HCT116 (cell line): ENCODE results near the gene SBSN. TPM values are rescaled to one million over a fixed set of nuclear protein-coding genes. Genes with fewer than 3 reads are reported as not detected.

Experiments
- ATAC-seq: fragments of 200-7000 bp; cut with Tn5 transposase; 2 replicates; pipeline ENCODE4 v1.9.1; 2020; ENCODE audit warnings: mild to moderate bottlenecking, moderate library complexity
- BruUV-seq: library from RNA; stranded (reverse); fragments of 400-500 nt; replicated peaks from 2 replicates; lab custom pipeline; 2021; lab: Mats Ljungman, UMichigan
- CTCF ChIA-PET: fragments of 300-600 bp; sonication (Branson Sonifier 250); formaldehyde crosslinking; loops from one replicate; lab custom pipeline; 2021; ENCODE audit warnings: antibody characterized with exemption; lab: Charles Lee
- POLR2A ChIA-PET: fragments of 300-600, 350-600 bp; sonication (Branson Sonifier 250); formaldehyde crosslinking; loops from one replicate; lab custom pipeline; 2021; ENCODE audit warnings: antibody characterized with exemption; lab: Charles Lee
- RAD21 ChIA-PET, 2 experiments: fragments of 300-600 bp; sonication (Branson Sonifier 250); formaldehyde crosslinking; loops; one replicate each; lab custom pipeline; 2023; ENCODE audit warnings: low total read pairs in 2 of 2; ENCODE audit not compliant: uncharacterized antibody in 2 of 2, unreplicated experiment in 2 of 2, low non-redundant PET in 1 of 2; lab: Charles Lee
- DNase-seq: peaks from one replicate; pipeline ENCODE4 v3.0.0-alpha.2; 2010; ENCODE audit warnings: low read depth, low spot score
- H2AFZ ChIP-seq: fragments of 200-600 bp; shearing (Covaris generic), sonication (generic); 2 replicates; pipeline ENCODE4 v1.6.1; 2017; ENCODE audit warnings: low read depth, mixed run types, mixed read lengths, antibody characterized with exemption, low read length; ENCODE audit not compliant: poor library complexity, severe bottlenecking
- H3K27ac ChIP-seq: 2 replicates; pipeline ENCODE4 v1.5.1; 2012; ENCODE audit warnings: low read depth, low read length
- H3K27me3 ChIP-seq: fragments of 200-600 bp; sonication (generic); 2 replicates; pipeline ENCODE4 v1.6.1; 2016; ENCODE audit warnings: mixed run types, low read length, mixed read lengths; ENCODE audit not compliant: insufficient read depth
- H3K36me3 ChIP-seq, 2 experiments: fragments of 200-500 bp in 1 of 2; fragments of 200-600 bp in 1 of 2; sonication (Bioruptor generic) in 1 of 2; sonication (generic) in 1 of 2; 2 replicates each; pipeline versions ENCODE4 v1.5.1 to v1.6.1; 2014 to 2016; ENCODE audit warnings: low read length in 2 of 2, inconsistent platforms in 1 of 2, mixed read lengths in 1 of 2, mixed run types in 1 of 2; ENCODE audit not compliant: insufficient read depth in 2 of 2, control insufficient read depth in 1 of 2
- H3K4me1 ChIP-seq, 2 experiments: fragments of 200-600 bp in 1 of 2; sonication (generic) in 1 of 2; 2 replicates each; pipeline versions ENCODE4 v1.5.1 to v1.6.1; 2012 to 2017; ENCODE audit warnings: low read length in 2 of 2, inconsistent platforms in 1 of 2, mild to moderate bottlenecking in 1 of 2, mixed read lengths in 1 of 2, mixed run types in 1 of 2, moderate library complexity in 1 of 2; ENCODE audit not compliant: insufficient read depth in 2 of 2, control insufficient read depth in 1 of 2
- H3K4me2 ChIP-seq: fragments of 200-600 bp; sonication (generic); 2 replicates; pipeline ENCODE4 v1.6.1; 2017; ENCODE audit warnings: mixed run types, low read length, mixed read lengths
- H3K4me3 ChIP-seq, 2 experiments: fragments of 200-600 bp in 1 of 2; sonication (generic) in 1 of 2; replicated peaks in 1 of 2; 2 replicates each; pipeline ENCODE4 v1.5.1; 2011 to 2016; ENCODE audit warnings: low read length in 2 of 2, control low read depth in 1 of 2, low read depth in 1 of 2, mild to moderate bottlenecking in 1 of 2, mixed read lengths in 1 of 2, mixed run types in 1 of 2
- H3K79me2 ChIP-seq: fragments of 200-600 bp; sonication (generic); 2 replicates; pipeline ENCODE4 v1.6.1; 2017; ENCODE audit warnings: mild to moderate bottlenecking, mixed run types, low read length, moderate library complexity, mixed read lengths; ENCODE audit not compliant: insufficient read depth
- H3K9ac ChIP-seq: fragments of 200-600 bp; sonication (generic); 2 replicates; pipeline ENCODE4 v1.6.1; 2016; ENCODE audit warnings: low read length, mixed read lengths
- H3K9me2 ChIP-seq: fragments of 200-600 bp; sonication (generic), shearing (Covaris generic); 2 replicates; pipeline ENCODE4 v1.6.1; 2017; ENCODE audit warnings: mixed run types, mild to moderate bottlenecking, moderate library complexity; ENCODE audit not compliant: insufficient read depth
- H3K9me3 ChIP-seq, 2 experiments: fragments of 200-500 bp in 1 of 2; fragments of 200-600 bp in 1 of 2; sonication (Bioruptor generic) in 1 of 2; sonication (generic) in 1 of 2; 2 replicates each; pipeline ENCODE4 v1.6.1; 2014 to 2017; ENCODE audit warnings: low read length in 2 of 2, mixed read lengths in 2 of 2, inconsistent platforms in 1 of 2, low read depth in 1 of 2, mild to moderate bottlenecking in 1 of 2, mixed run types in 1 of 2, moderate library complexity in 1 of 2; ENCODE audit not compliant: control insufficient read depth in 1 of 2, insufficient read depth in 1 of 2
- H4K20me1 ChIP-seq: fragments of 200-600 bp; sonication (generic), shearing (Covaris generic); 2 replicates; pipeline ENCODE4 v1.6.1; 2017; ENCODE audit warnings: mixed run types, mild to moderate bottlenecking, moderate library complexity; ENCODE audit not compliant: insufficient read depth
- CTCF ChIP-seq, 3 experiments: fragments of 200-600 bp in 1 of 3; sonication (generic) in 1 of 3; IDR thresholded peaks in 2 of 3; conservative IDR thresholded peaks in 1 of 3; 2 replicates each; pipeline ENCODE4 v1.5.1; 2012 to 2017; ENCODE audit warnings: low read depth in 2 of 3, low read length in 2 of 3, antibody characterized with exemption in 1 of 3, borderline replicate concordance in 1 of 3, control low read depth in 1 of 3, mild to moderate bottlenecking in 1 of 3, mixed read lengths in 1 of 3, mixed run types in 1 of 3, moderate library complexity in 1 of 3; ENCODE audit not compliant: insufficient read depth in 1 of 3
- EGR1 ChIP-seq: IDR thresholded peaks from 2 replicates; pipeline ENCODE4 v1.6.1; 2012; ENCODE audit warnings: low read depth
- JUND ChIP-seq: IDR thresholded peaks from 2 replicates; pipeline ENCODE4 v1.6.1; 2012
- POLR2AphosphoS5 ChIP-seq: IDR thresholded peaks from 2 replicates; pipeline ENCODE4 v1.6.1; 2011; ENCODE audit warnings: mild to moderate bottlenecking, low read depth, low read length, moderate library complexity
- RAD21 ChIP-seq: IDR thresholded peaks from 2 replicates; pipeline ENCODE4 v1.6.1; 2012; ENCODE audit warnings: low read depth, mild to moderate bottlenecking
- SRF ChIP-seq: IDR thresholded peaks from 2 replicates; pipeline ENCODE4 v1.6.1; 2012; ENCODE audit warnings: low read depth
- intact Hi-C: fragments of 100-400 bp; cut with micrococcal nuclease; formaldehyde crosslinking; loops from 2 replicates; pipeline ENCODE4 v1.10.0; 2022
- total RNA-seq: library from RNA; stranded (reverse); gene quantifications from one replicate; pipeline ENCODE4 v1.2.1, GENCODE V29; 2021; ENCODE audit not compliant: unreplicated experiment

Gene SBSN
- total RNA-seq, 1 experiment from 2014 or later, result 0.66 TPM

DNA sequence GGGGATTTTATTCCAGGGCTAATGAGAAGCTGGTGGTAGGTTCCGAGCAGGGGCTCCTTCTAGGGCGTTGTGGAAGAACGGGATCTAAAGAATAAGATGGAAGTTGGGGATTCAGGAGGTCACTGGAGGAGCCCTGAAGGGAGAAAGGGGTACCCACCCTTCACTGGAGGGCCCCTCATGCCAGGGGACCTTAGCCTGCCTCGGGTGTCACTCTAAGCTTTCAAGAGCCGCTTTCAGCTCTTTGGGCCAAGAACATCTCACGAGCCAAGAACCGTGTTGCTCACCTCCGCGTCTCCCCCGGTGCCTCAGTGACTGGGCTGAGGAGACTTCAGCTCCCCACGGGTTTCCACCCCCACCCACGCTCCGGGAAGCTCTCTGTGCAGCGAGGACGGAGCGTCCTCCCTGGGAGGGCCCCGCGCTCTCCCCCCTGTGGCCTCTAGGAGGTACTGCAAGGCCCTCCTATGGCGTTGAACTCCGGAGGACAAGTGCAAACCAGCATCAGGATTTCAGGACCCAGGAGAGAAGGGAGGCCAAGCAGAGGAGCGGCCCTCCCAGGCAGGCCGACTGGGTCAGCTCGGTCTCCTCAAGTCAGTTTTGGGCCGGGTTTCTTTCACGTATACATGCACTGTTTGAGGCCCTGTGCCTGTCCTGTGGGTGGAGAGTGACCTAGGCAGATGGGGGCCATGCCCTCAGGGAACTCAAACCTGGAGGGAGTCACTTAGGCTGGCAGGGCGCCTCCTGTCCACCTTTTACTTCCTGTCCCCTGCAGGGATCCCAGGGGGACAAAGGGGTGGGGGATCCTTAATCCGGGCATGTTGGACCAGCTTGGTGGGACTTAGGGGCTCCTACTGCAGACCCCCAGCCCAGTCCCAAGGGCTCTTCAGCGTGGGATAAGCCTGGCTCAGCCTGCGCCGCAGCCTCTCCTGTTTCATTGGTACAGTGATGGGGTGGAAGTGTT, 32.7 kb downstream of the SBSN start:
- peak overlapping the region; percentile 20 to 27; a peak in 3 of 4 replicates for H3K4me3 ChIP-seq
- H3K9me3 ChIP-seq, result no peaks in the 10 kb centered on the region
- DNase-seq (peak; percentile 35), ATAC-seq (peak; percentile 94)
- no peaks in the 10 kb centered on the region; the same call in 1 of the 2 replicates for H3K27me3 ChIP-seq
- H3K79me2 ChIP-seq, result no peaks in the 10 kb centered on the region
- H3K4me2 ChIP-seq, result peak overlapping the region; percentile 72
- H2AFZ ChIP-seq, result no peak overlapping the region
- H3K4me1 ChIP-seq, result peaks cover 4 to 11% of the 10 kb centered on the region in 2 experiments; a peak in 3 of 4 replicates
- ChIA-PET RAD21 (interaction anchor here (0.7 to 1.3 kb wide), 5 partner anchors 14 to 226 kb away, joined by 3 to 8 read pairs (median 4); no protein-coding TSS in a partner anchor), CTCF (interaction anchor here (0.6 to 1.5 kb wide), 15 partner anchors 9 to 226 kb away, joined by 3 to 29 read pairs (median 3); partner anchors contain the start of gene USF2), POLR2A (interaction anchor here (1.0 to 1.3 kb wide), 3 partner anchors 14 to 142 kb away, joined by 4 to 8 read pairs (median 5); no protein-coding TSS in a partner anchor)
- no peaks in the 10 kb centered on the region for H4K20me1 ChIP-seq
- no peak overlapping the region for H3K9ac ChIP-seq
- peaks cover 8 to 17% of the 10 kb centered on the region in 2 experiments; a peak in 2 of 4 replicates for H3K36me3 ChIP-seq
- intact Hi-C loops, result loop anchor here (1.0 kb wide), 1 partner anchor 142 kb away; no protein-coding TSS in a partner anchor
- no peaks in the 10 kb centered on the region for H3K9me2 ChIP-seq
- BruUV-seq, result no TSS peak
- peak; percentile 91 for TF ChIP-seq EGR1
- TF ChIP-seq POLR2AphosphoS5, result peak; percentile 26; the same call in 1 of the 2 replicates
- no peak for TF ChIP-seq JUND
- TF ChIP-seq CTCF (IDR thresholded peaks at IDR 0.05 in 2 of 3, conservative IDR thresholded peaks at IDR 0.05 in 1 of 3; ENCODE audit: borderline replicate concordance in 1 of 3, insufficient read depth in 1 of 3, low read depth in 2 of 3, low read length in 2 of 3), result peak; percentile 81 to 98 (median 90); a peak in 5 of 6 replicates
- no peak for TF ChIP-seq SRF
- TF ChIP-seq RAD21, result peak; percentile 78
- H3K27ac ChIP-seq, result 0 out of 2 replicates have a peak overlapping the region, but pooled peaks have one; percentile 6
